SK-N-SH treated with all-trans-retinoic acid at 6 μM for 48 hours (cell line): ENCODE measurements around the gene ZNF644.

Experiments used
- ATAC-seq: fragments of 200-7000 bp; cut with Tn5 transposase; 3 replicates; pipeline ENCODE4 v1.9.1; 2020; ENCODE audit warnings: mild to moderate bottlenecking, moderate library complexity
- ARNTL ChIP-seq: fragments of 450-650 bp; formaldehyde crosslinking; IDR thresholded peaks from 2 replicates; pipeline ENCODE4 v1.5.0; 2020; ENCODE audit warnings: low read depth, mild to moderate bottlenecking, moderate library complexity, borderline replicate concordance
- BACH2 ChIP-seq: fragments of 250-450 bp; sonication (Bioruptor Pico); IDR thresholded peaks from 2 replicates; pipeline ENCODE4 v1.9.0; 2021; ENCODE audit warnings: mild to moderate bottlenecking, borderline replicate concordance
- CSDC2 ChIP-seq: fragments of 250-450 bp; sonication (Bioruptor Pico); IDR thresholded peaks from 2 replicates; pipeline ENCODE4 v1.5.0; 2020; ENCODE audit warnings: mild to moderate bottlenecking, moderate library complexity
- ESRRG ChIP-seq: fragments of 250-450 bp; sonication (Bioruptor Pico); IDR thresholded peaks from 2 replicates; pipeline ENCODE4 v1.6.1; 2021; ENCODE audit warnings: mild to moderate bottlenecking
- GLIS3 ChIP-seq: fragments of 250-450 bp; sonication (Bioruptor Pico); IDR thresholded peaks from 2 replicates; pipeline ENCODE4 v1.5.0; 2020; ENCODE audit warnings: mild to moderate bottlenecking, moderate library complexity
- ISL1 ChIP-seq: fragments of 250-450 bp; sonication (Bioruptor Pico); IDR thresholded peaks from 2 replicates; pipeline ENCODE4 v2.1.2; 2022; ENCODE audit warnings: mild to moderate bottlenecking, moderate library complexity
- OSR1 ChIP-seq: fragments of 250-450 bp; sonication (Bioruptor Pico); IDR thresholded peaks from 2 replicates; pipeline ENCODE4 v1.8.0; 2022; ENCODE audit warnings: moderate library complexity, mild to moderate bottlenecking, inconsistent platforms
- PPARA ChIP-seq: fragments of 250-450 bp; sonication (Bioruptor Pico); IDR thresholded peaks from 2 replicates; pipeline ENCODE4 v1.5.0; 2020; ENCODE audit warnings: mild to moderate bottlenecking, borderline replicate concordance
- RARB ChIP-seq: fragments of 250-450 bp; sonication (Bioruptor Pico); IDR thresholded peaks from 2 replicates; pipeline ENCODE4 v1.8.0; 2021; ENCODE audit warnings: mild to moderate bottlenecking, moderate library complexity
- SNAI2 ChIP-seq: fragments of 250-450 bp; sonication (Bioruptor Pico); IDR thresholded peaks from 2 replicates; pipeline ENCODE4 v1.5.0; 2020; ENCODE audit warnings: mild to moderate bottlenecking, moderate library complexity
- ZC3H10 ChIP-seq: fragments of 250-450 bp; sonication (Bioruptor Pico); IDR thresholded peaks from 2 replicates; pipeline ENCODE4 v1.5.1; 2021; ENCODE audit warnings: mild to moderate bottlenecking, moderate library complexity
- ZFP3 ChIP-seq: fragments of 250-450 bp; sonication (Bioruptor Pico); IDR thresholded peaks from 2 replicates; pipeline ENCODE4 v1.5.0; 2020; ENCODE audit warnings: mild to moderate bottlenecking, moderate library complexity
- ZFP30 ChIP-seq: fragments of 450-650 bp; formaldehyde crosslinking; IDR thresholded peaks from 2 replicates; pipeline ENCODE4 v1.5.0; 2022; ENCODE audit warnings: mild to moderate bottlenecking, moderate library complexity
- ZNF565 ChIP-seq: fragments of 450-650 bp; formaldehyde crosslinking; conservative IDR thresholded peaks from 2 replicates; pipeline ENCODE4 v1.5.0; 2020; ENCODE audit warnings: low read depth, mild to moderate bottlenecking, moderate library complexity
- ZNF70 ChIP-seq: fragments of 450-650 bp; formaldehyde crosslinking; IDR thresholded peaks from 2 replicates; pipeline ENCODE4 v1.5.0; 2020; ENCODE audit warnings: mild to moderate bottlenecking, moderate library complexity
- TF ChIP-seq, protein P1 (sequence below): fragments of 250-450 bp; sonication (Bioruptor Pico); IDR thresholded peaks from 2 replicates; pipeline ENCODE4 v1.5.0; 2020; ENCODE audit warnings: mild to moderate bottlenecking, moderate library complexity
- TF ChIP-seq, protein P2 (sequence below): fragments of 250-450 bp; sonication (Bioruptor Pico); IDR thresholded peaks from 2 replicates; pipeline ENCODE4 v1.8.0; 2020; ENCODE audit warnings: mild to moderate bottlenecking, moderate library complexity, borderline replicate concordance
- TF ChIP-seq, protein P3 (sequence below): fragments of 250-450 bp; sonication (Bioruptor Pico); IDR thresholded peaks from 2 replicates; pipeline ENCODE4 v1.5.1; 2021; ENCODE audit warnings: mild to moderate bottlenecking, moderate library complexity
- TF ChIP-seq, protein P4 (sequence below): fragments of 250-450 bp; sonication (Bioruptor Pico); IDR thresholded peaks from 2 replicates; pipeline ENCODE4 v1.8.0; 2021; ENCODE audit warnings: low read depth, mild to moderate bottlenecking, moderate library complexity, borderline replicate concordance
- TF ChIP-seq, protein P5 (sequence below): fragments of 250-450 bp; sonication (Bioruptor Pico); IDR thresholded peaks from 2 replicates; pipeline ENCODE4 v1.5.1; 2020; ENCODE audit warnings: low read depth, mild to moderate bottlenecking, moderate library complexity

ZNF644 gene

DNA sequence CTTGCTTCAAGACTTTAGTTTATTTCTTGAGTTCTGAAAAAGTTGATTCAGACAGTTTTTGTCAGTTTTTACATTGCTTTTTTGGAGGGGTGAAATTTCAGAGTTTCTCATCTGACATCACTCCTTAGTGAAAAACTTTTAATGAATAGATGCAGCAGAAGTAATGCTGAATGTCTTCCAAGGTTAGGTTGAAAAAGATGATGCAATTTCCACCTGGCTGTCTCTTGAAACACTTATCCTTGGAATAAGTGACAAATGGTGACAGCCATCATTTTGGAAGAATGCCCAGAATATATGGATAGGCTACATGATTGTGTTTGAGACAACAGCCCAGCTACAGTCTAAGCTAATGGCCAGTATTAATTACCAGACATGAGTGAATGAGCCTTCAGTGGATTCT lies 140.8 kb downstream of the ZNF644 start (continued):
- TF ChIP-seq GLIS3 (no peak), ZNF70 (no peak), SNAI2 (CRISPR knock-in tag) (no peak), ZNF565 (no peak), ESRRG (CRISPR knock-in tag) (no peak), CSDC2 (CRISPR knock-in tag) (no peak), ISL1 (CRISPR knock-in tag) (no peak), PPARA (CRISPR knock-in tag) (no peak)
- TF ChIP-seq, protein P1, sequence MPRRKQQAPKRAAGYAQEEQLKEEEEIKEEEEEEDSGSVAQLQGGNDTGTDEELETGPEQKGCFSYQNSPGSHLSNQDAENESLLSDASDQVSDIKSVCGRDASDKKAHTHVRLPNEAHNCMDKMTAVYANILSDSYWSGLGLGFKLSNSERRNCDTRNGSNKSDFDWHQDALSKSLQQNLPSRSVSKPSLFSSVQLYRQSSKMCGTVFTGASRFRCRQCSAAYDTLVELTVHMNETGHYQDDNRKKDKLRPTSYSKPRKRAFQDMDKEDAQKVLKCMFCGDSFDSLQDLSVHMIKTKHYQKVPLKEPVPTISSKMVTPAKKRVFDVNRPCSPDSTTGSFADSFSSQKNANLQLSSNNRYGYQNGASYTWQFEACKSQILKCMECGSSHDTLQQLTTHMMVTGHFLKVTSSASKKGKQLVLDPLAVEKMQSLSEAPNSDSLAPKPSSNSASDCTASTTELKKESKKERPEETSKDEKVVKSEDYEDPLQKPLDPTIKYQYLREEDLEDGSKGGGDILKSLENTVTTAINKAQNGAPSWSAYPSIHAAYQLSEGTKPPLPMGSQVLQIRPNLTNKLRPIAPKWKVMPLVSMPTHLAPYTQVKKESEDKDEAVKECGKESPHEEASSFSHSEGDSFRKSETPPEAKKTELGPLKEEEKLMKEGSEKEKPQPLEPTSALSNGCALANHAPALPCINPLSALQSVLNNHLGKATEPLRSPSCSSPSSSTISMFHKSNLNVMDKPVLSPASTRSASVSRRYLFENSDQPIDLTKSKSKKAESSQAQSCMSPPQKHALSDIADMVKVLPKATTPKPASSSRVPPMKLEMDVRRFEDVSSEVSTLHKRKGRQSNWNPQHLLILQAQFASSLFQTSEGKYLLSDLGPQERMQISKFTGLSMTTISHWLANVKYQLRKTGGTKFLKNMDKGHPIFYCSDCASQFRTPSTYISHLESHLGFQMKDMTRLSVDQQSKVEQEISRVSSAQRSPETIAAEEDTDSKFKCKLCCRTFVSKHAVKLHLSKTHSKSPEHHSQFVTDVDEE: no peak
- TF ChIP-seq, all 23 proteins: peak for 0

DNA sequence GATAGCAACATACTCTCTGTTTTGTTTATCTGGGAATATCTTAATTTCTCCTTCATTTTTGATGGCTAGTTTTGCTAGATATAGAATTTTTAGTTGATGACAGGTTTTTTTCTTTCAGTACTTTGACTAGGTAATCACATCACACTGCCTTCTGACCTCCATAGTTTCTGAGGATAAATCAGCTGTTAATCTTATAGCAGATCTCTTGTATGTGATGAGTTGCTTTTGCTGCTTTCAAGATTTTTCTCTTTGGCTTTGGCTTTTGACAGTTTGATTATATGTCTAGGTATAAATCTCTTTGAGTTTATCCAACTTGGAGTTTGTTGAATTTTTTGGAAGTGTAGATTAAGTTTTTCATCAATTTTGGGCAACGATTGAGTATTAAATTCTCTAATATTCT lies 142.6 kb downstream of the ZNF644 start:
- TF ChIP-seq, protein P1: no peak
- TF ChIP-seq CSDC2 (CRISPR knock-in tag) (no peak), ZC3H10 (CRISPR knock-in tag) (no peak), ZNF70 (no peak), ARNTL (no peak), OSR1 (no peak)
- TF ChIP-seq, protein P2, sequence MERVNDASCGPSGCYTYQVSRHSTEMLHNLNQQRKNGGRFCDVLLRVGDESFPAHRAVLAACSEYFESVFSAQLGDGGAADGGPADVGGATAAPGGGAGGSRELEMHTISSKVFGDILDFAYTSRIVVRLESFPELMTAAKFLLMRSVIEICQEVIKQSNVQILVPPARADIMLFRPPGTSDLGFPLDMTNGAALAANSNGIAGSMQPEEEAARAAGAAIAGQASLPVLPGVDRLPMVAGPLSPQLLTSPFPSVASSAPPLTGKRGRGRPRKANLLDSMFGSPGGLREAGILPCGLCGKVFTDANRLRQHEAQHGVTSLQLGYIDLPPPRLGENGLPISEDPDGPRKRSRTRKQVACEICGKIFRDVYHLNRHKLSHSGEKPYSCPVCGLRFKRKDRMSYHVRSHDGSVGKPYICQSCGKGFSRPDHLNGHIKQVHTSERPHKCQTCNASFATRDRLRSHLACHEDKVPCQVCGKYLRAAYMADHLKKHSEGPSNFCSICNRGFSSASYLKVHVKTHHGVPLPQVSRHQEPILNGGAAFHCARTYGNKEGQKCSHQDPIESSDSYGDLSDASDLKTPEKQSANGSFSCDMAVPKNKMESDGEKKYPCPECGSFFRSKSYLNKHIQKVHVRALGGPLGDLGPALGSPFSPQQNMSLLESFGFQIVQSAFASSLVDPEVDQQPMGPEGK (CRISPR knock-in tag): no peak
- TF ChIP-seq, protein P3, sequence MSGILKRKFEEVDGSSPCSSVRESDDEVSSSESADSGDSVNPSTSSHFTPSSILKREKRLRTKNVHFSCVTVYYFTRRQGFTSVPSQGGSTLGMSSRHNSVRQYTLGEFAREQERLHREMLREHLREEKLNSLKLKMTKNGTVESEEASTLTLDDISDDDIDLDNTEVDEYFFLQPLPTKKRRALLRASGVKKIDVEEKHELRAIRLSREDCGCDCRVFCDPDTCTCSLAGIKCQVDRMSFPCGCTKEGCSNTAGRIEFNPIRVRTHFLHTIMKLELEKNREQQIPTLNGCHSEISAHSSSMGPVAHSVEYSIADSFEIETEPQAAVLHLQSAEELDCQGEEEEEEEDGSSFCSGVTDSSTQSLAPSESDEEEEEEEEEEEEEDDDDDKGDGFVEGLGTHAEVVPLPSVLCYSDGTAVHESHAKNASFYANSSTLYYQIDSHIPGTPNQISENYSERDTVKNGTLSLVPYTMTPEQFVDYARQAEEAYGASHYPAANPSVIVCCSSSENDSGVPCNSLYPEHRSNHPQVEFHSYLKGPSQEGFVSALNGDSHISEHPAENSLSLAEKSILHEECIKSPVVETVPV: no peak
- ATAC-seq: no peak

DNA sequence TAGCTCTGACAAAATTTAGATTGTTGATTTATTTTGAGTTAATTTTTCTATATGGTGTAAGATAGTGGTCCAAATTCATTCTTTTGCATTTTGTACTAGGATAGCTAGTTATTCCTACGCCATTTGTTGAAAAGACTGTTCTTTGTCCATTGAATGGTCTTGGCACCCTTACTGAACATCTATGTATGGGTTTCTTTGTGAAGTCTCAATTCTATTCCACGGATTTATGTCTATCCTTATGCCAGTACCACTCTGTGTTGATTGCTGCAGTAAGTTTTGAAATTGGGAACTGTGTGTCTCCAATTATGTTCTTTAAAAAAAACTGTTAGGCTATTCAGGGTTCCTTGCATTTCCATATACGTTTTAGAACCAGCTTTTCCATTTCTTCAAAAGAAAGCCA lies 145.7 kb downstream of the ZNF644 start:
- TF ChIP-seq, protein P1: no peak
- TF ChIP-seq RARB (CRISPR knock-in tag): no peak
- TF ChIP-seq ZFP3 (CRISPR knock-in tag): no peak
- no peak for TF ChIP-seq ZFP30
- no peak for TF ChIP-seq ZC3H10 (CRISPR knock-in tag)
- TF ChIP-seq OSR1: no peak
- TF ChIP-seq, protein P3: no peak
- TF ChIP-seq BACH2: no peak
- no peak for TF ChIP-seq ESRRG (CRISPR knock-in tag)
- no peak for TF ChIP-seq ZNF565
- TF ChIP-seq, protein P4, sequence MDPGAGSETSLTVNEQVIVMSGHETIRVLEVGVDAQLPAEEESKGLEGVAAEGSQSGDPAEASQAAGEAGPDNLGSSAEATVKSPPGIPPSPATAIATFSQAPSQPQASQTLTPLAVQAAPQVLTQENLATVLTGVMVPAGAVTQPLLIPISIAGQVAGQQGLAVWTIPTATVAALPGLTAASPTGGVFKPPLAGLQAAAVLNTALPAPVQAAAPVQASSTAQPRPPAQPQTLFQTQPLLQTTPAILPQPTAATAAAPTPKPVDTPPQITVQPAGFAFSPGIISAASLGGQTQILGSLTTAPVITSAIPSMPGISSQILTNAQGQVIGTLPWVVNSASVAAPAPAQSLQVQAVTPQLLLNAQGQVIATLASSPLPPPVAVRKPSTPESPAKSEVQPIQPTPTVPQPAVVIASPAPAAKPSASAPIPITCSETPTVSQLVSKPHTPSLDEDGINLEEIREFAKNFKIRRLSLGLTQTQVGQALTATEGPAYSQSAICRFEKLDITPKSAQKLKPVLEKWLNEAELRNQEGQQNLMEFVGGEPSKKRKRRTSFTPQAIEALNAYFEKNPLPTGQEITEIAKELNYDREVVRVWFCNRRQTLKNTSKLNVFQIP (CRISPR knock-in tag): no peak
- TF ChIP-seq, protein P5, sequence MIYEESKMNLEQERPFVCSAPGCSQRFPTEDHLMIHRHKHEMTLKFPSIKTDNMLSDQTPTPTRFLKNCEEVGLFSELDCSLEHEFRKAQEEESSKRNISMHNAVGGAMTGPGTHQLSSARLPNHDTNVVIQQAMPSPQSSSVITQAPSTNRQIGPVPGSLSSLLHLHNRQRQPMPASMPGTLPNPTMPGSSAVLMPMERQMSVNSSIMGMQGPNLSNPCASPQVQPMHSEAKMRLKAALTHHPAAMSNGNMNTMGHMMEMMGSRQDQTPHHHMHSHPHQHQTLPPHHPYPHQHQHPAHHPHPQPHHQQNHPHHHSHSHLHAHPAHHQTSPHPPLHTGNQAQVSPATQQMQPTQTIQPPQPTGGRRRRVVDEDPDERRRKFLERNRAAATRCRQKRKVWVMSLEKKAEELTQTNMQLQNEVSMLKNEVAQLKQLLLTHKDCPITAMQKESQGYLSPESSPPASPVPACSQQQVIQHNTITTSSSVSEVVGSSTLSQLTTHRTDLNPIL (CRISPR knock-in tag): no peak
- no peak for ATAC-seq
